ENCODE measurements around the gene MVK. TPM values are rescaled to one million over a fixed set of nuclear protein-coding genes. Genes with fewer than 3 reads are reported as not detected.

MVK gene
- total RNA-seq, 2 experiments from 2014 or later: 19.8 to 20.2 TPM

DNA sequence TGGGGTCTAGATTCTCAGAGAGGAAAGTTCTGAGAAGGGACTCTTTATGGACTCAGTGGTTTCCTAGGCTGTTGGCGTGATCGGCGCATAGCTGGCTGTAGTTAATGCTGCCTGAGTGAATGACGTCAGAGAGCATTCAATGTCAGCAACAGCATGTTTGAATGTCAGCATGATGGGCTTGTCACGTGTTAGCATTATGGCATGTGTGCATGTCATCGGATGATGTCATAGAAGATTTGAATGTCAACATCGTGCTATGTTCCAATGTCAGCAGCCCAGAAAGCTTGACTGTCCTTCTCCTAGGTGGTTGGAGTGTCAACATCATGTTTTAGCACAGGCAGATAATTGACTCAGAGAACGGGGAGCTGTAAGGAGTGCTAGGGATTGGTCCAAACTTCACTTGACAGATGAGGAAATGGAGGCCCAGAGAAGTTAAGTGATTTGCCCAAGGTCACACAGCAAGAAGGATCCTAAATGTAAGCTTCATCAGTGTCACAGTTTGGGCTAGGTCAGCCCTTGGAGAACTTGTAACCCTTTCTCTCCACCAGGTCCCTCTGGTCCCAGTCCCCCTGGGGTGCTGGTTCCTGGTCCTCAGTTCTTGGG lies 45.5 kb downstream of the MVK start:
- Mint-ChIP-seq H3K4me1 (ENCODE audit: low read depth) (peaks cover 3% of the 10 kb centered on the region), H3K27me3 (ENCODE audit: low read depth) (peaks cover 16% of the 10 kb centered on the region), H3K9me3 (no peaks in the 10 kb centered on the region), H3K36me3 (ENCODE audit: low read depth) (no peaks in the 10 kb centered on the region), H3K27ac (no peak overlapping the region), H3K4me3 (no peak overlapping the region)
- DNase-seq: no peak
- intact Hi-C loops (cut with micrococcal nuclease): no loop called here
- CTCF ChIA-PET: no interaction called here

DNA sequence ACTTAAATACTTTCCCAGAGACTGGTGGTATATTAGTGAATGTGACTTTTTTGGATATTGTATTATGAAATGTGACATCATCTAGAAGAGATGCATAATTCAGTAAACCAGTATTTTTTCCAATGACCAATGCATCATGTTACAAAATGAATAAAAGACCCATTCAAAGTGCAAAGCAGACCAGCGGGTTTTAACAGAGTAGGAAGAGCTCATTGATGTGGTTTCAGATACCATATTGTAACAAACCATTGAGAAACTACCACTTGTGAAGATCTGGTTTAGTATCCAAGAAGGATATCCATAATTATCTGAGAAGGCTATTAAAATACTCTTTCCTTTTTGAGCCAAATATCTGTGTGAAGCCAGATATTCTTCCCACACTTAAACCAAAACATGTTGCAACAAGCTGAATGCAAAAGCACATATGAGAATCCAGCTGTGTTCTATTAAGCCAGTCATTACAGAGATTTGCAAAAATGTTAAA lies 47.7 kb downstream of the MVK start:
- CTCF ChIA-PET: no interaction called here
- H3K4me1 Mint-ChIP-seq (ENCODE audit: low read depth): peaks cover 3% of the 10 kb centered on the region
- no peak for DNase-seq
- intact Hi-C loops (cut with micrococcal nuclease): no loop called here
- H3K9me3 Mint-ChIP-seq: no peaks in the 10 kb centered on the region
- H3K36me3 Mint-ChIP-seq (ENCODE audit: low read depth): no peaks in the 10 kb centered on the region
- H3K4me3 Mint-ChIP-seq: no peak overlapping the region
- no peak overlapping the region for H3K27ac Mint-ChIP-seq
- peaks cover 18% of the 10 kb centered on the region for H3K27me3 Mint-ChIP-seq (ENCODE audit: low read depth)

DNA sequence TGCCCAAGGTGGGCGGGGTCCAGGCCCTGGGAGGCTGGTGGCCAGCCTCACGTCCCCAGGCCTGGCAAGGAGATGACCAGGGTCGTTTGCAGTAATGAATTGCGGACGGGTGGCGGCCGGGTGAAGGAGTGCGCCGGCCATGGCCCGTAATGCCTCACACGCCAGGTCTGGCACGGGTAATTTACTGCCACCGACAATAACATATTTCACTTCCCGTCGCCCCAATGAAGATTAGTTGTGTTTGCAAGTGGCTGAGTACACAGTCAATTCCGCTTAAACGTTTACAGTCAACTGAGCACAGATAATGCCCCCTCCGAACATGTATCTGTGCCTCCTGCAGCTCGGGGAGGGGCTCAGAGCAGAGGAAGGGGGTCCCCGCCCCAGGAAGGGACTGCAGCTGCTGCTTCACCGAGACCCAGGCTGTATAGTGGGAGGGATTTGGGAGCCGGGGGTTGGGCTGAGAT lies 48.3 kb downstream of the MVK start:
- Mint-ChIP-seq H3K4me3 (no peak overlapping the region), H3K9me3 (no peaks in the 10 kb centered on the region), H3K4me1 (ENCODE audit: low read depth) (peaks cover 3% of the 10 kb centered on the region), H3K36me3 (ENCODE audit: low read depth) (no peaks in the 10 kb centered on the region), H3K27ac (no peak overlapping the region), H3K27me3 (ENCODE audit: low read depth) (peaks cover 21% of the 10 kb centered on the region)
- no peak for DNase-seq
- intact Hi-C loops (cut with micrococcal nuclease): no loop called here
- CTCF ChIA-PET: no interaction called here

DNA sequence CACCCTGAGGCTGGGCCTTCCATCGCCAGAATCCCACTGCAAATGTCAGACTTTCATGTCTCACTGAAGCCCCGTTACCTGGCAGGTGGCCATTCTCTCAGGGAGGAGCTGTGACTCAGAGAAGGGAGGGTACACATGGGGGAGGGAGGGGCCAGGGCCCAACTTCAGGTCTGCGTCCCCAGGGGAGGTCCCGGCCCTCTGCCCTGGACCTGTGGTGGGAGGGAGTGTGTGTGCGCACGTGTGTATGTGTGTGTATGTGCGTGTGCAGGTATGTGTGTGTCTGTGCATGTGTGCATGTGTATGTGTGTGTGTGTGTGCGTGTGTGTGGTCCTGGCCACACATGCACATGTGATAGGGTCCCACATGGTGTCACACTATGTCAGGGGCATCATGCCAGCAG lies 50.9 kb downstream of the MVK start:
- peaks cover 32% of the 10 kb centered on the region for H3K27me3 Mint-ChIP-seq (ENCODE audit: low read depth)
- DNase-seq: no peak
- H3K36me3 Mint-ChIP-seq (ENCODE audit: low read depth): no peaks in the 10 kb centered on the region
- H3K27ac Mint-ChIP-seq: no peak overlapping the region
- no peak overlapping the region for H3K4me3 Mint-ChIP-seq
- peaks cover 3% of the 10 kb centered on the region for H3K4me1 Mint-ChIP-seq (ENCODE audit: low read depth)
- intact Hi-C loops (cut with micrococcal nuclease): no loop called here
- CTCF ChIA-PET: no interaction called here
- no peaks in the 10 kb centered on the region for H3K9me3 Mint-ChIP-seq

DNA sequence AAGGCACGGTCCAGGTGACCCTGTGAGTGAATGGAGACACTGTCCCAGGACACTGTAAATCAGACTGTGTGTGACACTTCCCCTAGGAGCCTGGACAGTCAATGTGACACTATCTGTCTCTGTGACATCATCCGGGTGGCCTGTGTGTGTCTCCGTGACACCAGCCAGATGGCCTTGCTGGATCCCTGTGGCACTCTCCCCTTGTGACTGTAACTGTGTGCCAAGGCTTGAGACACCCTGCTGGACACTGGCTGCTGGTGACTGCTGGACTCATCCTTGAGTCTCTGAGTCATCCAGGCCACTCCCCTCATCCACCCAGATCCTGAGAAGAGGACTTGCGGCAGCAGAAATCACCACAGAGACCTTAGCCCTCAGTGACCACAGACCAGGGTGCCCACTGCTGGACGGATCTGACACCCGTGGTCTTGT lies 51.6 kb downstream of the MVK start:
- Mint-ChIP-seq H3K27ac (no peak overlapping the region), H3K36me3 (ENCODE audit: low read depth) (no peaks in the 10 kb centered on the region), H3K4me3 (no peak overlapping the region), H3K4me1 (ENCODE audit: low read depth) (peaks cover 3% of the 10 kb centered on the region), H3K27me3 (ENCODE audit: low read depth) (peaks cover 32% of the 10 kb centered on the region), H3K9me3 (no peaks in the 10 kb centered on the region)
- intact Hi-C loops (cut with micrococcal nuclease): no loop called here
- CTCF ChIA-PET: no interaction called here
- no peak for DNase-seq

DNA sequence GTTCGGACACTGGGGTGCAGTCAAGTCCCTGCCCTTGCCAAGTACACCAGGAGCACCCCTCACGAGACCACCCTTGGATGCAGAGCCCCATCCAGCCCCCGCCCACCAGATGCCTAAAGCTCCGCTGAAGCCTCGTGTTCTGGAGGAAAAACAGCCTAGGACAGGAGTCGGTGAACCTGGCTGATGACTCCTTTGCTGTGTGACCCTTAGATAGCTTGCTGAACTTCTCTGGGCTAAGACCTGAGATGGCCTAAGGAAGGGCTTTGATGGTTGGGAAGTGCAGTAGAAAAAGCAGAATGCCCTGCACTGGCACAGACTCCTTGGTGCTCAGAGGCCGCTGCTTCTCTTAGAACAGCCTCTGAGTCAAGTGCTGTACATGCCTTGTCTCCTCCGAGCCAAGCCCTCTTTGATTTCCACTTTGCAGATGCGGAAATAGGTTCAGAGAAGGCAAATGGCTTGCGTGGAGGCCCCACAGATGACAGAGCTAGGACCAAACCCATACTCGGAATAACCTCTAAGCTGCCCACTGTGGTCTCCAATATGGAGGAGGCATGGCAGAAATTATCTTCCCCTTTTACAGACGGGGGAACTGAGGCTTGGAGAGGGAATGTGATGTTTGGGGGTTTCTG lies 52.3 kb downstream of the MVK start:
- intact Hi-C loops (cut with micrococcal nuclease): no loop called here
- Mint-ChIP-seq H3K27ac (no peak overlapping the region), H3K36me3 (ENCODE audit: low read depth) (no peaks in the 10 kb centered on the region), H3K9me3 (no peaks in the 10 kb centered on the region), H3K4me3 (no peak overlapping the region), H3K27me3 (ENCODE audit: low read depth) (peaks cover 32% of the 10 kb centered on the region), H3K4me1 (ENCODE audit: low read depth) (peaks cover 3% of the 10 kb centered on the region)
- CTCF ChIA-PET: no interaction called here
- DNase-seq: no peak

DNA sequence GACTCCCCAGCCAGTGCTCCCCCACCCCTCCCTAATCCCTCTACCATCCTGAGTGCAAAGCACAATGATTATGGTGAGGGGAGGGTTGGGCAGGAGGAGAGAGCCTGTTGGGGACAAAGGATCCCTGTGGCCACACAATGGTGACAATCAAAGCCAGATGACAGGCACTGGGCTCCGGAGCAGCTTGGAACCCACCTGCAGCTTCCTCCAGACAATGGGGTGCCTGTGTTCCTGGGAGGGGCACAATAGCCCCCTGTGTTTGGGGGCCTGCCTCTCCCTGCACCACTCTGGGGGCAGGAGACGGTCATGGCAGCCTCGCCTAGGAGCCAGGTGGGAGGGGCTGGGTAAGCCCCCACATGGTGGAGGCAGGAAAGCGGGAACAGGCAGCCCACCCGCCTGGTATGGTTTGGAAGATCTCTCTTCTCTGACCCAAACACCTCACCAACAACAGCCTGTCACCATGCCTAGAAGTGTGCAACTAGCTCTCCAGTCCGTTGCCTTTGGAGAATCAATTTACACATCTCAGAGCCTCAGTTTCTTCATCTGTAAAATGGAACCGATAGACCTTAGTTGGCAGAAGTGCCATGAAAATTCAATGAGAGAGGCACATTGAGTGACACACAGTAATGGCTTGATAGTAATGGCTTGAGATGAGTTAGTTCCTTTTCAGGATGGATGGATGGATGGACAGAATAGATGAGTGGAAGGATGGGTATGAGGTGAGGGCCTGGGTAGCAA lies 53.0 kb downstream of the MVK start:
- Mint-ChIP-seq H3K4me3 (no peak overlapping the region), H3K9me3 (no peaks in the 10 kb centered on the region), H3K27ac (no peak overlapping the region), H3K36me3 (ENCODE audit: low read depth) (no peaks in the 10 kb centered on the region), H3K27me3 (ENCODE audit: low read depth) (peaks cover 26% of the 10 kb centered on the region), H3K4me1 (ENCODE audit: low read depth) (peaks cover 3% of the 10 kb centered on the region)
- intact Hi-C loops (cut with micrococcal nuclease): no loop called here
- CTCF ChIA-PET: no interaction called here
- DNase-seq: no peak

DNA sequence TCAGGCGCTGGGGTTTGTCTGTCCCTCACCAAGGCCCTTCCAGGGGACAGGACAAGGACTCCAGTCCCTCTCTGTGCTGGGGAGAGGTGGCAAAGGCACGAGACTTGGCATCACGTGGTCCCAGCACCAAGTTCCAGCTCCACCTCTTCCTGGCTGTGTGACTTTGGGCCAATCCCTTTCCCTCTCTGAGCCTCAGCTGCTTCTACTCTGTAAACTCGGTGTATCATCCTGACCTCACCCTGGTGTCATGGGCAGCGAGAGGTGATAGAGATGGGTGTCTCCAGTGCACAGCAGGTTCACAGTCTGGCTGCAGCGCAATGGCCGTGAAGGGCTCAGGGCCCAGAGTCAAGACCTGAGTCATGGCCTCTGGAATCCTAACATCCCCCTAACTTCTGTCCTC lies 54.0 kb downstream of the MVK start:
- intact Hi-C loops (cut with micrococcal nuclease): no loop called here
- DNase-seq: no peak
- Mint-ChIP-seq H3K9me3 (no peaks in the 10 kb centered on the region), H3K27me3 (ENCODE audit: low read depth) (peaks cover 24% of the 10 kb centered on the region), H3K27ac (no peak overlapping the region), H3K36me3 (ENCODE audit: low read depth) (no peaks in the 10 kb centered on the region), H3K4me1 (ENCODE audit: low read depth) (no peaks in the 10 kb centered on the region), H3K4me3 (no peak overlapping the region)
- CTCF ChIA-PET: interaction anchor here (0.6 to 0.7 kb wide), 2 partner anchors 29 to 255 kb away, joined by 3 to 5 read pairs; no protein-coding TSS in a partner anchor

DNA sequence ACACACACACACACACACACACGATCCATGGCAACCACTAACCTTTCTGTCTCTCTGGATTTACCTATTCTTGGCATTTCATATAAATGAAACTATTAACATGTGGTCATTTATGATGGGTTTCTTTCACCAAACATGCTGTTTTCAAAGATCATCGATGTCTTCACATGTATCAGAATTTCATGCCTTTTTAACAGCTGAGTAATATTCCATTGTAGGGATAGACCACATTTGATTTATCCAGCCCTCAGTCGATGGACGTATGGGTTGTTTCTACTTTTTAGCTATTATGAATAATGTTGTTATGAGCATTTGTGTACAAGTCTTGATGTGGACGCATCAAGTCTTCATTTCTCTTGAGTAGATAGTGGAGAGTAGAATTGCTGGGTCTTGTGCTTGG lies 56.5 kb downstream of the MVK start:
- no peak overlapping the region for H3K27ac Mint-ChIP-seq
- no peak overlapping the region for H3K4me3 Mint-ChIP-seq
- no peak for DNase-seq
- H3K36me3 Mint-ChIP-seq (ENCODE audit: low read depth): no peaks in the 10 kb centered on the region
- H3K9me3 Mint-ChIP-seq: no peaks in the 10 kb centered on the region
- H3K4me1 Mint-ChIP-seq (ENCODE audit: low read depth): no peaks in the 10 kb centered on the region
- CTCF ChIA-PET: interaction anchor here (1.3 kb wide), 1 partner anchor 33 kb away, joined by 4 read pairs; no protein-coding TSS in a partner anchor
- intact Hi-C loops (cut with micrococcal nuclease): no loop called here
- peaks cover 21% of the 10 kb centered on the region for H3K27me3 Mint-ChIP-seq (ENCODE audit: low read depth)

DNA sequence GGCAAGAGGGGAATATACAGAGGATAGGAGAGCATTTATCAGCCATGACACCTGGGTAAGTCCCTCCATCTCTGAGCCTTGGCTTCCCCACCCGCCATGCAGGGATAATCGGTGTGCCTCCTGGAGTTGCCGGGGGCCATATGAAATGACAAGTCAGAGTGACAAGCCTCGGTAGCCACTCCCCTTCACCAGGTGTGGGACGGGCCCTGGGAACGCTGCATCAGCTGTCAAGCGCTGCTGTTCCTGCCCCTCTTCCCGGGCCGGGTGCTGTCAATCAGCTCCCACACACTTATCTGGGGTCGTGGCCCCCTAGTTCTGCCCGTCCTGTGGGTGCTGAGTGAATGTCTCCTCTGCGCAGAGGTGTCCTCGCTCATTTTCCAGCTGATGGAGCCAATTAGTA lies 57.2 kb downstream of the MVK start:
- Mint-ChIP-seq H3K27me3 (ENCODE audit: low read depth) (peaks cover 19% of the 10 kb centered on the region), H3K9me3 (no peaks in the 10 kb centered on the region), H3K4me1 (ENCODE audit: low read depth) (no peaks in the 10 kb centered on the region), H3K27ac (no peak overlapping the region), H3K36me3 (ENCODE audit: low read depth) (no peaks in the 10 kb centered on the region), H3K4me3 (no peak overlapping the region)
- intact Hi-C loops (cut with micrococcal nuclease): no loop called here
- no peak for DNase-seq
- CTCF ChIA-PET: interaction anchor here (1.3 kb wide), 1 partner anchor 33 kb away, joined by 4 read pairs; no protein-coding TSS in a partner anchor

DNA sequence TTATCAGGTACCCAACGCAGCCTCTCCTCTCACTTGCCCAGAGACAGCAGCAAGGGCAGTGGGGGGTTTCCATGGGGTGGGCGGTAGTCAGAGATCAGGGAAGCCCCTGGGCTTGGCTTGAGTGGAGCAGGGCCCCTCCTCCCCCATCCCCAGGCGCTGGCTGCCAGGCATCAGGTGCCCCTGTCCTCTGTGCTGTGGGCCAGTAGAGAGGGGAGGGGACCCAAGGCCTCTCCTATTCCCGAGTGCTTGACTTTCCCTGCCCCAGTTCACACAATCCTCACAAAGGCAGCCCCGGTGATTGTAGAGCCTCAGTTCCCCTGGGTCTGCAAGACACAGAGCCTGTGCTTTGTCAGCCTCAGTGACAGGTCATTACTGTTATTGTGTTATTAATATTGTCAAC lies 57.7 kb downstream of the MVK start:
- Mint-ChIP-seq H3K4me1 (ENCODE audit: low read depth) (no peaks in the 10 kb centered on the region), H3K9me3 (no peaks in the 10 kb centered on the region), H3K4me3 (no peak overlapping the region), H3K36me3 (ENCODE audit: low read depth) (no peaks in the 10 kb centered on the region), H3K27ac (no peak overlapping the region), H3K27me3 (ENCODE audit: low read depth) (peaks cover 19% of the 10 kb centered on the region)
- intact Hi-C loops (cut with micrococcal nuclease): no loop called here
- CTCF ChIA-PET: no interaction called here
- no peak for DNase-seq

DNA sequence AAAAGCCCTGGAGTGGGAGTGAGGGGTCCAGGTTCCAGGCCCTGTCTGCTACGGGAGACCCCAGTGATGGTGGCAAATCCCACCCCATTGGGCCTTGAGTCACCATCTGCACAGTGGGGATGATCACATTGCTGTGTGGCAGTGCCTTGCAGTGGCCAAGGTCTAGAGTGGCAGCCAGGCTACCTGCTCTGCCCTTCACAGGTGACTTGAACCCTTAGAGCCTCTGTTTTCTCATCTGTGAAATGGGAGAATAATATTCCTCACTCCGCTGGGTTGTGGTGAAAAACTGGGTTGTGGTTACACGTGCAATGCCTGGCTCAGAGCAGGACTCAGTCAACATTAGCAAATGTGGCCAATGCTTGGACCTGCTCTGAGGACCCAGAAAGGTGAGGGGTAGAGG lies 58.2 kb downstream of the MVK start:
- H3K36me3 Mint-ChIP-seq (ENCODE audit: low read depth): no peaks in the 10 kb centered on the region
- peaks cover 18% of the 10 kb centered on the region for H3K27me3 Mint-ChIP-seq (ENCODE audit: low read depth)
- no peaks in the 10 kb centered on the region for H3K9me3 Mint-ChIP-seq
- CTCF ChIA-PET: interaction anchor here (0.5 kb wide), 1 partner anchor 175 kb away, joined by 3 read pairs; no protein-coding TSS in a partner anchor
- H3K27ac Mint-ChIP-seq: no peak overlapping the region
- no peak overlapping the region for H3K4me3 Mint-ChIP-seq
- no peak for DNase-seq
- intact Hi-C loops (cut with micrococcal nuclease): no loop called here
- no peaks in the 10 kb centered on the region for H3K4me1 Mint-ChIP-seq (ENCODE audit: low read depth)
